HG03025 (cell line): ENCODE results near the gene CREB3L4.

Experiments
- ATAC-seq: cut with Tn5 transposase; IDR thresholded peaks from one replicate; pipeline ENCODE4 v1.9.1; 2021; ENCODE audit warnings: mild to moderate bottlenecking, moderate library complexity; ENCODE audit not compliant: unreplicated experiment, low FRiP score

Gene CREB3L4

DNA sequence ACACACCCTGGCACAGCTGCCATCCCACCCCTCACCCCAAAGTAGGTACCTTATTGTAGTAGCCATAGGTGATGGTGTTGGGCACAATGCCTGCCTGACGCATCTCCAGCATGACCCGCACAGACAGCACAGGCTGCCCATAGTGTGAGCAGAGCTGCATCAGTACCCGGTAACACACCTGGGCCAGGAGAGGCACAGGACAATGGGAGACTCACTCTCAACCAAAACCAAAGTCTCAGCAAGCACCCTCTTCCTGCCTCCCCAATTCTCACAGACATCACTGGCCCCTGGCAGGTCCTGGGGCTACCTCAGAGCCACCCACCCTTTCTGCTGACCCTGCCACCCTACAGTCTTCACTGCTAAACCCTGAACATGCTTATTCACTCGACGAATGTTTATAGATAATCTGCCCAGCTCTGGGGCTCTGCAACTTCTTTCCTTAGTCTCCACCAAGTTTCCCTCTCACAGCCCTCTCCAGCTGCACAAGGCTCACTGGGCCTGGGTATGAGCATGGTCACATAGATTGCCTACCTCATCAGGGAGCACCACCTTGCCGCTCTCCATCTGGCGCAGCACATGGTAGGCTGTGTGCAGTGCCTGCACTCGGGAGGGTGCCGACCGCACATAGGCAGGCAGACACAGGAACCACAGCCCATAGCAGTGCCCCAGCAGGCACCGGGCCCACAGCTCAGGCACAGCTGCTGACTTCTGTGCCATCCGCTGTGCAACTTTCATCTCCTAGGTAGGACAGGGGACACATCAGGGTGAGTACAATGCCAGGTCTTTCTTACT, 31.5 kb upstream of the CREB3L4 start:
- ATAC-seq = no peak

DNA sequence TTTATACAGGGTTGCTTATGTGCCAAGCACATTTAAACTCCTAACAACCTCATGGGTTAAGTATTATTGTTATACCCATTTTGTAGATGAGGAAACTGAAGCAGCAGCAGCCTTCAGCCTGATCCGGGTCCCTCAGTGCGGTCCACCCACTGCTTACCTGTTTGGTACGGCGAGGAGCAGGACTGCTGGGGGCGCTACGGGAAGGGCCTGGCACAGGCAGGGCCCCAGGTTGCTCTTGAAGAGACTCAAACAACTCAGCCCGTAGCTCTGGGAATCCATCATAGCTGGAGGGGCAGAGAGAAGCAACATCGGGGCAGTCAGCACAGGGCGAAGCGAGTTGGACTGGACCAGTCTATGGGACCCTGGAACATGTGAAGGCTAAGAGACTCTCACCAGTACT, 30.4 kb upstream of the CREB3L4 start:
- ATAC-seq = no peak

DNA sequence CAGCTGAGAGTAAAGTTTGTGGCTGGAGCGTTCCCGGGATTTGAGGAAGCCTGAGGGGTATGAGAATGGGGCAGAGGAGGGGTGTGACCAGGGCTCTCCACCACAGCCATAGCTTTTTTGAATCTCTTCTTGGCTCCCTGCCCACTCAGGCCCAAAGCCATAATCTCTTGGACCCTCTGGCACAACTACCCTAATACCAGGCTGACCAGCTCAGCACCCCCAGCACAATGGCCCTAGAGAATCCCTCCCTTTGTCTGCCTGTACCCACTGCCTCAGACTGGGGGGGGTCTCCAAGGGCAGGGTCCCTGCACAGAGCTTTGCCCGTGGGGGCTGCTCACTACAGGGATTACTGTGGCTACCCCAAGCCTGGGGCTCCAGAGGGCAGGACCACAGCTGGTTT, 28.7 kb upstream of the CREB3L4 start:
- no peak for ATAC-seq

DNA sequence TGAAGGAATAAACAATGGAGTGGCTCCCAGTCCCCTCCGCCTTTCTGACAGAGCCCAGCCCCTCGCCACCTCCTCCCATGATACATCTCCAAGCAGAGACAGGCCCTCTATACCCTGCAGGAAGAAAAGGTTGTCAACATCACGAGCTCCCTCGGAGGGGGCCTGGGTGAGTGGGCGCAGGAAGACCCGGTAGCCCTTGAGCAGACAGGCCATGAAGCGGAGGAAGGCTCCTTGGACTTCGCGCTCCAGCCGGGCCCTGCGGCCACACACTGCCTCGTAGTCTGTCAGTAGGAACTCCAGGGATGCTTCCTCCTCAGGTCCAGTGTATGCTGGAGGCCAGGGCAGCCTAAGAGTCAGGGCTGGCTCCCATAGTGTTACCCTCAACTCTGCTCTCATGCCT, 28.2 kb upstream of the CREB3L4 start:
- ATAC-seq = no peak

DNA sequence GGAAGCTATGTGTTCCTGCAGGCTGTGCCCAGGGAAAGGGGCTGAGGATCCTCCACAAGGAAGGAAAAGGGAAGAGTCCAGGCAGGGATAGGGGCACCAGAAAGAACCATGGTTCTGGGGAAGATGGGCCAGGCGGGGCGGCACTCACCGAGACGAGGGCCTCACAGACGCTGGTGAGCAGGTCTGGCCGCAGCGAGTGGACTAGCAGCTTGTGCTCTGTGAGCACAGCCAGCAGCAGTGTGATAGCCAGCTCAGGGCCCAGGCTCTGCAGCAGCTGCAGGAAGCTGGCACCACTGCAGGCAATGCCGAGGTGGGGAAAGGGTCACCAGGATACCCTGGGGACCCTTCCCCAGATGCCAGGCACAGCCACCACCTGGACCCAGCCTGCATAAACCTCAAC, 26.9 kb upstream of the CREB3L4 start:
- ATAC-seq = no peak

DNA sequence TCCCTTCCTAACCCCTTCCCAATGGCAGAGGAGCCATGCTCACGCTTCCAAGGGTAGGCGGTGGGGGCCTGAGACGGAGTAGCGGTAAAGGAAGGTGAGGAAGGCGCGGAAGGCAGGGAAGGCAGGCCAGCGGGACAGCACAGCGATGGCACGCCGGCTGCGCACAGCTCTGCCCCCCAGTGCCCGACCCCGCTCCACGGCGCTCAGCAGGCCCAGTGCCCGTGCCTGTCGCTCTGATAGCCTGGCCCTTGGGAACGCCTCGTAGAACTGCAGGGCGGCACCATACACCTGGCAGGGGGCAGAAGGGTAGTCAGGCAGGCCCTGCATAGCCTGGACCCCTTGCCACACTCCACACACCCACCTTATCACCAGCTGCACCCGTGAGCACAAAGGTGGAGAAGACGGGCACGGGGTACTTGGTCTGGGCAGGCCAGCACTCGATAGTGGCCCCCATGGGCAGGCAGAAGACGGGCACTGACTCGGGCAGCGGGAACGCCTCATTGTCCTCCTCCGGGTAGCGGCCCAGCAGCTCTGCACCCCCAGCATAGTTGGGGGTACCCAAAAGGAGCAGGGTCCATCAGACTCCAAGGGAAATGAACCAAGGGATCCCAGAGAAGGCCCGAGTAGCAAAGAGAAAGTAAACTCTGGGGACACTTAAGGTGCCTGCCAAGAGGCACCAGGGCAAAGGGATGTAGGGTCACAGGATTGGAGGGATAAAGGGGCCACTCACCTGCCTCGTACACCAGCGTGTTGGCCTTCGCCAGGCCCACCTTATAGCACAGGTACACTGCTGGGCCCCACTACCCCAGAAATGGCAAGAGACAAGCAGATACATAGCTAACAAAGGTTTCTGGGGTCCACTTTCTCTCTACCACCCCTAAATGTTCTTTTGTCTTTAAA, 25.6 kb upstream of the CREB3L4 start:
- no peak for ATAC-seq

DNA sequence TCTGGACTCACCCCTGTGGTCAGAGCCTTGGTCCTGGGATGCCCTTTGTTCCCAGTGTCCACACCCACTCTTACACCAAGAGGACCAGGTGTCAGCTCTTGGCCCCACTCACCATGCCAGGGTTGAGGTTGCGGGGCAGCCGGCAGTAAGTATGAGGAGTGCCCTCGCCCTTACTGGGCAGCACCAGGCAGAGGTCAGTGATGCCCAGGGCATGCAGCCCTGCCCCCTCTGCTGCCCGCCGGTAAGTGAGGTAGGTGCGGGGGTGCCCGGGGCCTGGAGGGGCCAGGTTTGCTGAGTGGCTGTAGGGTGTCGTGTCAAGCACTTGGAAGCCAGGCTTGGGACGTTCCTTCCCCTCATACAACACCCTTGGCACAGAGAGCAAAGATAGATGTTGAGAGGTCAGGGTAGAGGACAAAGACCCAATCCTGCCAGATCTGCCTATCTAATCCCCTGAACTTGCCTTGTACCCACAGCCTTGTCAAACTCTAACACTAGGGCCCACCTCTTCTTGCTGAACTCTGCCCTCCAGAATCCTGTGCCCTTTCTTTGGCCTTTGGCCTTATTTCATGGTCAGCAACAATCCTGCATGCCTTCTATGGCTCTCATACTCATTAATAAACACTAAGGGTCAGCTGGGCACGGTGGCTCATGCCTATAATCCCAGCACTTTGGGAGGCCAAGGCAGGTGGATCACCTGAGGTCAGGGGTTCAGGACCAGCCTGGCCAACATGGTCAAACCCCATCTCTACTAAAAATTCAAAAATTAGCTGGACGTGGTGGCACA, 24.7 kb upstream of the CREB3L4 start:
- no peak for ATAC-seq

DNA sequence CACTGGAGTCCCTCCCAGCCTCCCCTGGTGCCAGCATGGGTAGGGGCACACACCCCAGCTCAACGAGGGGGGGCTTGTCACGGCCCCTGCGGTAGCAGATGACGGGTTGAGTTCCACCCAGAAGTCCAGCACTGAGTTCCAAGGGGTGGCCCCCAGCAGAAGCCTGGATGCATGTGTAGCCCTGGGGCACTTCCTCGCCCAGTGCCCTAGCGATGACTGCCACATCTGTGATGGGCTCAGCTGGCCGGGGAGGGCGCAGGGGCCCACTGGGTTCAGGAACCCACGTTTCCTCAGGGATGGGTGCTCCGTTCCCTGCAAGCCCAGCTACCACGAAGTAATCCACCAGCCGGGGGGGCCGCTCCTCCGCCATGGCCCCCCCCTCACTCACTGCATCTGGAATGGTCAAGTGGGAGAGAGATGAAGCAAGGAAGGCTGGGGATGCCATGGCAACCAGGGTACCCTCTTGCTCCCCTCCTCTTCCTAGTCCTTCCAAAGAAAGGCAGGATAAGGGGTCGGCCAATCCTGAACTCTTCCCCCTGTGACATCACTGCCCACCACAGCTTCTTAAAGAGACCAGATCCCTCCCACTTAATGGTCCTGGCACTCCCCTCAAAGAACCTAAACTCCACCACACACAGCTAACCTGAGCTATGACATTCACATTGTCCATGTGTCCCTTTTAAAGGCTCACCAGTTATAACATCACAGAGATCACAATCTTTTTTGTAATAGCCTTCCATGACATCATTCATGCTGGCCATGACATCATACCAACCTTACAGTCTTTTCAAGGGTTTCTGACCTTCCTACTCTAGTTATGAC, 23.5 kb upstream of the CREB3L4 start:
- no peak for ATAC-seq

DNA sequence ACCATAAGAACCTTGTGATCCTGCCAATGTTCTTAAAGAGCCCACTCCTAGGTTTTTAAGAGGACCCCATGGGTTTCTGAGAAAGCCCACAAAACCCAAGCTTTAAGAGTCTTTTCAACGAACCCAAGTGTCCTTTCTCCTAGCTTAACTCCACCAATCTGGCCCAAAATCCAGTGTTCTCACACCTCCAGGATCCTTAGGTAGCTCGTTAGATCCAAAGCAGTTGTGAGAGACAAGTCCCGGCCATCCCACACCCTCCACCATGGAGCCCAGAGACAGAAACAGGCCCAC, 22.9 kb upstream of the CREB3L4 start:
- ATAC-seq = no peak

DNA sequence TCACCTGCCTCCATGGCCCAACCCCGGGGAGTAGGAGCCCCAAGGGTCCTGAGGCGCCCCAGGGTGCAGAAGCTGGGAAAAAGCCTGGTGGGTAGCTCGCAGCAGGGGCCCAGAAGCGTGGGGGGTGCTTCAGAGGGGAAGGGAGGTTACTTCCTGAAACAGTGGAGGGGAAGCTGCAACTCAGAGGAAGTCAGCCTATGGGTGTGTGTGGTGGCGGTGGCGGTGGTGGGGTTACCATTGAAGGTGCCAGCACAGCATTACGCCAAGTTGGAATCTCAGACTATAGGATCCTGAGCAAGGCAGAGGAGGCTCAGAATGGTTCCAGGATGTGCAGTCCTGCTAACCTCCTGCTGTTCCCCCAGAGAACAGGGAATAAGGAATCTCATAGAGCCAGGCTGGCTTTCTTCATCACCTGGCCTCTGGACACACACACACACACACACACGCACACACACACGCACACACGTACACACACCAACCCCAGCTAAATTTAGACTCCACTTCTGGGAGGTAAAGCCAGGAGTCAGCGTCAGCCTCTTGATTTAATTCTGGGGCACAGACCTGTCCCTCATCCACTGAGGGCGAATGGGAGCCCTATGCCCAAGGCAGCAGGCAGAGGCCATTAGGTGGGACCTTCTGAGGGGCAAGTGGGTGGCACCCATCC, 22.4 kb upstream of the CREB3L4 start:
- no peak for ATAC-seq

DNA sequence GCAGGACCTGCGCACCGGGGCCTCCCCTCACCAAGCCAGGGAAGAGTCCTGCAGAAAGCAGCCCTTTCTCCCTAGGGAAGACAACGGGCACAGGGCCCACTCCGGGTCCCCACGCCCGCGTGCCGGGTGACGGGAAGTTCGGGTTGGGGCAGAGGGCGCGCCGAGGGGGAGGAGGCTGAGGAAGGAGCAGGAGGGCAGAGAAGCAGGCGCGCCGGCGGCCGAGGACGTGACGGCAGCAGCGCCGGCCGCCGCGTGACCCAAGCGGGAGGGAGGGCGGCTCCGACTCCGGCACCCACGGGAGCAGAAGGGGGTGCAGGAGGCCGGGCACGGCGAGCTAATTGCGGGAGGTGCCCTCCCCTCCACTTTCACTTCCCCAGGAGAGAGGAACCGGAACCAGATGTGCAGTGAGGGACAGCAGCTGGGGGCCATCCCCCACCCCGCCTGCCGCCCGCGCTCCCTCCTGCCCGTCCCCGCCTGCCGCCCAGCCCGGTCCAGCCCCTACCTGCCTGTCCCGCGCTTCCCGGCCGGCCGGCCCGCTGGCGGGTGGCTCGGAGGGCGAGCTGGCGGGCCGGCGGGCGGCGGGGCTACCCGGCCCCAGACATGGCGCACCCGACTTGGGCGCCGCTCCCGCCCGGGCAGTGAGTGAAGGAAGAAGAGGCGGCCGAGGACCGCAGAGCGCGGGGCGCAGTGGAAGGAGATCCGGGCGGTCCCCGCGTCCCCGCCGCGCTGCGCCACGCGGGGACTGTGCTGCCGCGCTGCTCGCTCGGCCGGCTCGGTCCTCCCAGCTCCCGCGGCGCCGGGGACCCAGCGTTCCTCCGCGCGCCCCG, 21.7 kb upstream of the CREB3L4 start:
- ATAC-seq = peak; percentile 69

DNA sequence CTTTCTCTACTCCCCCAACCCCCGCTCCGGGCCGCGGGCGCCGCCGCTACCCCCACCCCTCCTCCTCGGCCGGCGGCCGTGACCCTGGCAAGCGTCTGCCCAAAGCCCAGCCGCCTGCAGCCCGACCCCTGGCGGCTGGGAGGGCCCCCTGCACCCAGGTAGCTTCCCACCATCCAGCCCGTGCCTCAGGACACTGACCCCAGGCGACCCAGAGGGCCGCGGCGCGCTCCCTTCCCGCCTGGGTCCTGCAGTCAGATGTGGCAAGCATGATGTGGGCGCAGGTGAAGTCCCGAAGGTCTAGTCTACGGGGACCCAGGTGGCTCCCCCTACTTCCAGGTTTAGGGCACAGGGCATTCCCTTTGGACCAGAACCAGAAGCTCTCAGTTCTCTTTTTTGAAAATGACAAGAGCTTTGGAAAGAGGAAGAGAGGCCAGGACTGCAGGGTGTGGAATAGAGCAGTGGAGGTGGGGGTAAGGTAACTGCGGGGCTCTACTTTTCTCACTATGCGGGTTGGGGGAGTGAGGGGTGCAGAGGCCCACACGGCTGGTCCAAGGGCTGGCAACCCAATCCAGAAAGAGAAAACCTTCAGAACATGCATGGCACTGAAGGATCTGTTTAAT, 21.0 kb upstream of the CREB3L4 start, which contains the start of gene DENND4B:
Gene DENND4B, minus strand, starts transcription at position 97 of the 620 bp plus-strand sequence. CDS start 2,344 bp downstream, outside the sequence.
- ATAC-seq = peak; percentile 52

DNA sequence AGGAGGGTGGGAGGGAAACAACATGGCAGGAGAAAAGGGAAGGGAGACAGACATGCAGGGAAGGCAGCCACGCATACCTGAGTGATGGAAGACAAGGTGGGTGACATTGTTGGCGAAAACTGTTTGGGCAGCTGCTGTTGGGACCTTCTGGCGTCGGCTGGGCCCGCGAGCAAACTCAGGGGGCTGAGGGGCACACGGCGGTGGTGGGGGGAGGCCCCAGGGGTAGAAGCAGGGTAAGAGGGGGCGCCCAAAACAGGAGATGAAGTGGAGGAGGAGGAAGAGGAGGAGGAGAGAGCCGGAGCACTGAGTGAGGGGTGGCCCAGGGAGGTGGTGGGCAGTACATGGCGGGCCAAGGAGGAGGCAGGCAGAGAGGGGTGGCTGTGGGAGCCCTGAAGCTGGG, 16.5 kb upstream of the CREB3L4 start:
- no peak for ATAC-seq

DNA sequence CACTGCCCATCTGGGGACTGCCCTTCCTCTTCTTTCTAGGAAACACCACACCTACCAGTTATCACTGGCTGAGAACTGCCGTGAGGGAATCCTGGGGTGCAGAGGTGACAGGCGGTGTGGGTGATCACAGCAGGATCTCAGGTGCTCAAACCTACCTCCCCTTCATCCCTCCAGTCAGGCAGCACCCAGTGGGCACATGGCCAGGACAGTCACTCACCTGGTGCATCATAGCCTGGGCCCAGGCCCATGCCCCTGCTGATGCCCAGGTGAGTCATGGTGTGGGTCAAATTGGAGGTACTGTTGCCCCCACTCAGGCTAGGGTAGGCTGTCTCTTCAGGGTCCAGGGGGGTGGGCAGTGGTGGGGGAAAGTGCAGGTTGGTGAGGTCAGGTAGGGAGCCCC, 15.9 kb upstream of the CREB3L4 start:
- no peak for ATAC-seq

DNA sequence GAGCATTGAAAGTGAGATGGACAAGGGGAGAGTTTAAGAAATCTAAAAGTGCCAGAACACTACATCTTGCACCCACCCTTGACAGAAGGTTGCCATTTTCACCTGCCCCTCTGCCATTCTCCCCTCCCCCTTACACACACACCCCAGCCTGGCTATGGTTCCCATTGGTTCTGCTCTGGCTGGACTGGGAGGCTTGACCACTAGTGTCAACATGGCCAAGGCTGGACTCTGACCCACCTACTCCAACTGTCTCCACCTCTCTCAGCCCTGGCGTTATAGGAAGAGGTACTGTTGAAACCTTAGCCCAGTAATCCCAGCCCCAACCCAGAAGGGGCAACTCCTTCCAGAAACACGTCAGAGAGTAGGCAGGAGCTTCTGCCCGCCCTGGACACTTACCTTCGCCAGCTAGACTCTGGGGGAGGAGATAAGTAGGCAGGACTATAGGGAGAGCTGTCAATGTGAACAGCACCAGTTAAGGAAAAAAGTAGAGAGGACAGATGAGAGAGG, 13.8 kb upstream of the CREB3L4 start:
- no peak for ATAC-seq

DNA sequence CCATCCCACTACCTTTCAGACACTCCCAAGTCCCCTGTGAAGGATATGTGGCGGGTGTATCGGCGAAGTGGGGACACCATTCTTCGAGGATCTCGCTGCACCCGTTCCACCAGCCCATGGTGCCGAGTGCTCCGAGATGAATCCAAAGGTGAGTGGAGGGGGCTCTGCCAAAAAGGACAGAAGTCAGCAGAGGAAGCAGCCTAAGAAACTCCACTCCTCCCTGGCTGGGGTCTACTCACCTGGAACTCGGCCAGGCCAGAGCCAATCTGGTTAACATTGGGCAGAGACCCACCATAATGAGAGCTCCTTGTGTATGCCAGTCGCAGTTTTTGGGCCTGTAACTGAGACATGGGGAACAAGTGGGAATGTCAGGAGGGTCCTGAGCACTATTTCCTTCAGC, 12.9 kb upstream of the CREB3L4 start:
- no peak for ATAC-seq

DNA sequence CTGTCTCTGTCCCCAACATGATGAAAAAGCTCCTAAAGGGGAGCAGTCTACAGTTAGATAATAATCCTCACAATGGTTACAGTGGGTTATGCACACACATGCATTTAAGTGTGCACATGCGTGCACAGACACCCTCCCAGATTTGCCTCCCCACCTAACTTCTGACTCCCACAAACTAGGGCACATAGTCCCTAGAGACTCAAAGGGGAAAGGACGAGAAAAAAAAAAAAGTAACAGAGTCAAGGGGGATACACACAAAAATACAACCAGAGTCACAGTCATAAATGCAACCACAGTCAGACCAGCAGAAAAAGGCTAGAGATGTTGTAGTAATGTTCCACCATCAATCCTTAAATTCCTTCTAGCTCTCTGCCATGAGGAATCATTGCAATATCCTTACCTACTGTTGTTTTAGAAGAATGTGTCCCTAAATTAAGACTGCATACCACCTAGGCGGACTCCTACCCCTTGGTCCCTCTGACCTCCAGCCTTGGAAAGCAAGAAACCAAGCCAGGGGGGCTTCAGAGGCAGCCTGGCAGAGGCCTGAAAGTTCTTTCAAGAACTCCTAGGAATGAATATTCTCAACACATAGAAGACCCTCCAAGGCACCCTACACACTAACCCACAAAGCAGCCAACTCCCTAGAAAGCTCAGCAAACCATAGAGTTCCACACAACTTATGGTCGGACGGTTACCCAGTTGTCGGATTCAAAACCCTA, 10.5 kb upstream of the CREB3L4 start:
- ATAC-seq = no peak

DNA sequence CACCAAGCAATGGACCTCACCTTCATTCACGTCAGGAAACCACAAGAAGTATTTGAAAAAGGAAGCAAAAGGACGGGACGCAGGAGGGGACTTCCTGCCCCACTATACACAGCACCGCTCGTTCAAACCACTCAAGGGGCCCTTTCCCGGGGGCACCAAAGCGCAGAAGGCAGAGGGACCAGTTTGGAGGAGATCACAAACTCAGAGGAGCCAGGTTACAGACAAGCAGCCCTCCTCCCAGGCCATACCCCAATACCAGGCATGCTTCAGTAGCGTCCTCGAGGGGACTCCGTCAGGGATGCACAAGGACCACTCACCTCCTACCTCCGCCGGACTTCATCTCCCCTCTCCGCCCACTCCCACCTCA, 10.0 kb upstream of the CREB3L4 start:
- ATAC-seq = peak; percentile 3
